H9 (cell line): ENCODE data around the gene EIF2S2. TPM values are rescaled to one million over a fixed set of nuclear protein-coding genes. Genes with fewer than 3 reads are reported as not detected.

Source experiments
- DNase-seq: peaks from one replicate; pipeline ENCODE4 v3.0.0-alpha.2; 2017
- H2AFZ ChIP-seq: one replicate; pipeline ENCODE4 v1.6.1; 2013; ENCODE audit warnings: mild to moderate bottlenecking, low read length, control low read depth, moderate library complexity
- H2AK5ac ChIP-seq: 2 replicates; pipeline ENCODE4 v1.6.1; 2013; ENCODE audit warnings: low read length, control low read depth, mixed read lengths; ENCODE audit not compliant: insufficient read length
- H2BK120ac ChIP-seq: one replicate; pipeline ENCODE4 v1.6.1; 2013; ENCODE audit warnings: low read depth, mild to moderate bottlenecking, low read length, control low read depth, inconsistent platforms; ENCODE audit not compliant: poor library complexity, severe bottlenecking
- H2BK12ac ChIP-seq: 2 replicates; pipeline ENCODE4 v1.6.1; 2013; ENCODE audit warnings: low read length, control low read depth, mixed read lengths, low read depth; ENCODE audit not compliant: insufficient read length
- H2BK15ac ChIP-seq: 2 replicates; pipeline ENCODE4 v1.6.1; 2013; ENCODE audit warnings: low read depth, low read length, control low read depth
- H2BK20ac ChIP-seq: one replicate; pipeline ENCODE4 v1.6.1; 2013; ENCODE audit warnings: low read depth, mild to moderate bottlenecking, low read length, control low read depth, inconsistent platforms; ENCODE audit not compliant: poor library complexity, severe bottlenecking
- H2BK5ac ChIP-seq: 2 replicates; pipeline ENCODE4 v1.6.1; 2013; ENCODE audit warnings: low read length, control low read depth, mixed read lengths; ENCODE audit not compliant: insufficient read length
- H3K14ac ChIP-seq: 2 replicates; pipeline ENCODE4 v1.6.1; 2013; ENCODE audit warnings: low read length, control low read depth; ENCODE audit not compliant: insufficient read depth
- H3K18ac ChIP-seq: 2 replicates; pipeline ENCODE4 v1.6.1; 2013; ENCODE audit warnings: low read depth, mild to moderate bottlenecking, mixed read lengths, low read length, control low read depth; ENCODE audit not compliant: insufficient read length
- H3K23ac ChIP-seq: 2 replicates; pipeline ENCODE4 v1.6.1; 2013; ENCODE audit warnings: low read length, control low read depth, mixed read lengths, low read depth; ENCODE audit not compliant: insufficient read length
- H3K23me2 ChIP-seq: 2 replicates; pipeline ENCODE4 v1.6.1; 2013; ENCODE audit warnings: low read depth, mild to moderate bottlenecking, mixed read lengths, low read length, control low read depth; ENCODE audit not compliant: insufficient read length, poor library complexity, severe bottlenecking
- H3K27ac ChIP-seq: 2 replicates; pipeline ENCODE4 v1.5.1; 2013; ENCODE audit warnings: low read length, control low read depth, mixed read lengths, low read depth; ENCODE audit not compliant: insufficient read length
- H3K27me3 ChIP-seq: 2 replicates; pipeline ENCODE4 v1.6.1; 2013; ENCODE audit warnings: low read length, control low read depth, inconsistent platforms; ENCODE audit not compliant: insufficient read depth
- H3K4ac ChIP-seq: 2 replicates; pipeline ENCODE4 v1.6.1; 2013; ENCODE audit warnings: low read depth, mild to moderate bottlenecking, control low read depth, inconsistent platforms, low read length, moderate library complexity
- H3K4me1 ChIP-seq: 2 replicates; pipeline ENCODE4 v1.6.1; 2013; ENCODE audit warnings: low read length, control low read depth, inconsistent platforms; ENCODE audit not compliant: insufficient read depth
- H3K4me2 ChIP-seq: 2 replicates; pipeline ENCODE4 v1.6.1; 2013; ENCODE audit warnings: low read length, control low read depth, mixed read lengths; ENCODE audit not compliant: insufficient read length, insufficient read depth
- H3K56ac ChIP-seq: 2 replicates; pipeline ENCODE4 v1.6.1; 2013; ENCODE audit warnings: low read depth, mild to moderate bottlenecking, mixed read lengths, low read length, control low read depth; ENCODE audit not compliant: insufficient read length
- H3K79me1 ChIP-seq: 2 replicates; pipeline ENCODE4 v1.6.1; 2013; ENCODE audit warnings: low read depth, mild to moderate bottlenecking, moderate library complexity, low read length, control low read depth, inconsistent platforms; ENCODE audit not compliant: insufficient read depth, poor library complexity, severe bottlenecking
- H3K79me2 ChIP-seq: 2 replicates; pipeline ENCODE4 v1.6.1; 2013; ENCODE audit warnings: low read length, control low read depth, inconsistent platforms; ENCODE audit not compliant: insufficient read depth
- H3K9ac ChIP-seq: 2 replicates; pipeline ENCODE4 v1.6.1; 2013; ENCODE audit warnings: low read length, control low read depth, mixed read lengths; ENCODE audit not compliant: insufficient read length; ENCODE audit errors: extremely low read depth
- H3K9me3 ChIP-seq: one replicate; pipeline ENCODE4 v1.6.1; 2013; ENCODE audit warnings: low read depth, low read length, inconsistent platforms; ENCODE audit not compliant: control insufficient read depth
- H3T11ph ChIP-seq: one replicate; pipeline ENCODE4 v1.6.1; 2013; ENCODE audit warnings: mild to moderate bottlenecking, low read length, control low read depth, inconsistent platforms
- H4K20me1 ChIP-seq: one replicate; pipeline ENCODE4 v1.6.1; 2013; ENCODE audit not compliant: control insufficient read depth, insufficient read length, insufficient read depth
- H4K5ac ChIP-seq: 2 replicates; pipeline ENCODE4 v1.6.1; 2013; ENCODE audit warnings: low read depth, mild to moderate bottlenecking, mixed read lengths, low read length, control low read depth; ENCODE audit not compliant: insufficient read length
- H4K8ac ChIP-seq: replicated peaks from 2 replicates; pipeline ENCODE4 v1.6.1; 2013; ENCODE audit warnings: low read length, control low read depth, mixed read lengths, low read depth; ENCODE audit not compliant: insufficient read length
- H4K91ac ChIP-seq: 2 replicates; pipeline ENCODE4 v1.6.1; 2013; ENCODE audit warnings: low read depth, mild to moderate bottlenecking, moderate library complexity, mixed read lengths, low read length, control low read depth; ENCODE audit not compliant: insufficient read length
- H3K27ac Mint-ChIP-seq, 3 experiments: 2 replicates in 2 of 3; 3 replicates in 1 of 3; pipeline ENCODE4 v1.8.0; 2020 to 2021; ENCODE audit warnings: mixed read lengths in 3 of 3, mild to moderate bottlenecking in 1 of 3, moderate library complexity in 1 of 3
- H3K27me3 Mint-ChIP-seq: 2 replicates; pipeline ENCODE4 v1.8.0; 2021; ENCODE audit warnings: low read depth, mild to moderate bottlenecking, moderate library complexity, mixed read lengths
- H3K36me3 Mint-ChIP-seq, 3 experiments: 2 replicates in 2 of 3; 3 replicates in 1 of 3; pipeline ENCODE4 v1.8.0; 2020 to 2021; ENCODE audit warnings: low read depth in 3 of 3, mixed read lengths in 3 of 3; ENCODE audit not compliant: insufficient read depth in 1 of 3
- H3K4me1 Mint-ChIP-seq, 2 experiments: 2 replicates each; pipeline ENCODE4 v1.8.0; 2020; ENCODE audit warnings: mixed read lengths in 2 of 2
- H3K4me3 Mint-ChIP-seq, 2 experiments: 2 replicates in 1 of 2; 3 replicates in 1 of 2; pipeline ENCODE4 v1.8.0; 2020 to 2021; ENCODE audit warnings: mild to moderate bottlenecking in 2 of 2, mixed read lengths in 2 of 2, moderate library complexity in 1 of 2
- H3K9me3 Mint-ChIP-seq, 2 experiments: 2 replicates in 1 of 2; 3 replicates in 1 of 2; pipeline ENCODE4 v1.8.0; 2020; ENCODE audit warnings: mild to moderate bottlenecking in 2 of 2, mixed read lengths in 2 of 2, moderate library complexity in 1 of 2
- WGBS: extraction: QIAGEN DNeasy Blood & Tissue Kit; methylation state at CpG from one replicate; pipeline ENCODE4 v1.1.7; 2013; ENCODE audit warnings: missing lambda C conversion rate, low lambda C conversion rate, mixed read lengths; ENCODE audit not compliant: insufficient read length; ENCODE audit errors: extremely low coverage; 5-methylcytosine and 5-hydroxymethylcytosine counted together
- total RNA-seq: library from RNA; stranded (reverse); gene quantifications from 2 replicates; pipeline ENCODE4 v1.2.1, GENCODE V29; 2021
- TF ChIP-seq, protein P1 (sequence below): fragments of 200-600 bp; sonication (generic); conservative IDR thresholded peaks from 3 replicates; pipeline ENCODE4 v1.8.0; 2021; ENCODE audit warnings: antibody characterized with exemption, mild to moderate bottlenecking

The EIF2S2 gene
- total RNA-seq, 1 experiment from 2014 or later = 188 TPM

DNA sequence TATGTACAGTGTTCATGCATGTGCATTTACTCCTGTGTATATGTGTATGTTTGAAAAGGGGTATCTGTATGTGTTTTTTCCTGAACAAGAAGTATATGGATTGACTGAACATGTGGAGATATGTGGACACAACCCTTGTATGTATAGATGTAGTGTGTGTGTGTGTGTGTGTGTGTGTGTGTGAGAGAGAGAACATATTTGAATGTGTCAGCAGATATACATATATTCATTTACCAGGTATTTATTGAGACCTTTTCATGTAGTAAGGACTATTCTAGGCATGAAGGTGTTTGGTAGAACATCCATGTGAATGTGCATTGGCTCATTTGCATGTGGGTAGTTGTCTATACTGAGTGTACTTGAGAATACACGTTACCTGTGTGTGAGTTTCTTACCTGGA, 39.3 kb downstream of the EIF2S2 start:
- H3K27me3 ChIP-seq = no peaks in the 10 kb centered on the region
- no peak overlapping the region for H3K18ac ChIP-seq
- H2BK120ac ChIP-seq = no peak overlapping the region
- H3K56ac ChIP-seq = no peak overlapping the region
- H4K5ac ChIP-seq = no peak overlapping the region
- H3T11ph ChIP-seq = no peak overlapping the region
- no peak for DNase-seq
- H3K4me2 ChIP-seq = no peak overlapping the region
- no peak overlapping the region for H2BK12ac ChIP-seq
- WGBS = no CpG with 5 or more reads among the region's 1 CpG
- no peaks in the 10 kb centered on the region; the same call in 1 of the 2 replicates for H3K79me2 ChIP-seq
- H3K23ac ChIP-seq = no peak overlapping the region
- H2BK5ac ChIP-seq = no peak overlapping the region
- H4K91ac ChIP-seq = no peak overlapping the region
- Mint-ChIP-seq H3K27me3 (no peaks in the 10 kb centered on the region), H3K4me1 (peaks cover 21 to 35% of the 10 kb centered on the region in 2 experiments), H3K27ac (no peak overlapping the region; a peak in 1 of 7 replicates), H3K36me3 (peaks cover 10 to 43% (median 35%) of the 10 kb centered on the region in 3 experiments; a peak in 6 of 7 replicates), H3K4me3 (no peak overlapping the region), H3K9me3 (no peaks in the 10 kb centered on the region)
- H3K27ac ChIP-seq = no peak overlapping the region
- TF ChIP-seq, protein P1, sequence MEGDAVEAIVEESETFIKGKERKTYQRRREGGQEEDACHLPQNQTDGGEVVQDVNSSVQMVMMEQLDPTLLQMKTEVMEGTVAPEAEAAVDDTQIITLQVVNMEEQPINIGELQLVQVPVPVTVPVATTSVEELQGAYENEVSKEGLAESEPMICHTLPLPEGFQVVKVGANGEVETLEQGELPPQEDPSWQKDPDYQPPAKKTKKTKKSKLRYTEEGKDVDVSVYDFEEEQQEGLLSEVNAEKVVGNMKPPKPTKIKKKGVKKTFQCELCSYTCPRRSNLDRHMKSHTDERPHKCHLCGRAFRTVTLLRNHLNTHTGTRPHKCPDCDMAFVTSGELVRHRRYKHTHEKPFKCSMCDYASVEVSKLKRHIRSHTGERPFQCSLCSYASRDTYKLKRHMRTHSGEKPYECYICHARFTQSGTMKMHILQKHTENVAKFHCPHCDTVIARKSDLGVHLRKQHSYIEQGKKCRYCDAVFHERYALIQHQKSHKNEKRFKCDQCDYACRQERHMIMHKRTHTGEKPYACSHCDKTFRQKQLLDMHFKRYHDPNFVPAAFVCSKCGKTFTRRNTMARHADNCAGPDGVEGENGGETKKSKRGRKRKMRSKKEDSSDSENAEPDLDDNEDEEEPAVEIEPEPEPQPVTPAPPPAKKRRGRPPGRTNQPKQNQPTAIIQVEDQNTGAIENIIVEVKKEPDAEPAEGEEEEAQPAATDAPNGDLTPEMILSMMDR = no peak
- H2AK5ac ChIP-seq = no peak overlapping the region
- H2BK20ac ChIP-seq = no peak overlapping the region
- no peaks in the 10 kb centered on the region for H3K4me1 ChIP-seq
- no peak overlapping the region for H4K8ac ChIP-seq
- H3K9me3 ChIP-seq = no peaks in the 10 kb centered on the region
- no peak overlapping the region for H3K9ac ChIP-seq
- H2AFZ ChIP-seq = no peak overlapping the region
- no peak overlapping the region for H3K14ac ChIP-seq
- no peaks in the 10 kb centered on the region for H3K79me1 ChIP-seq
- H3K4ac ChIP-seq = no peak overlapping the region
- no peak overlapping the region for H2BK15ac ChIP-seq
- H4K20me1 ChIP-seq = no peaks in the 10 kb centered on the region
- H3K23me2 ChIP-seq = no peaks in the 10 kb centered on the region
